Kidney glomerular epithelial cell (primary cell): ENCODE data around the gene METTL2A.
"Not testable (repeated sequence)": the region's sequence is repeated elsewhere in the genome, so short reads cannot be mapped to it uniquely, and the experiment has no call there.

ENCODE experiments used
- DNase-seq: peaks from one replicate; lab custom pipeline; 2025; lab: John Stamatoyannopoulos, UW

METTL2A gene, protein sequence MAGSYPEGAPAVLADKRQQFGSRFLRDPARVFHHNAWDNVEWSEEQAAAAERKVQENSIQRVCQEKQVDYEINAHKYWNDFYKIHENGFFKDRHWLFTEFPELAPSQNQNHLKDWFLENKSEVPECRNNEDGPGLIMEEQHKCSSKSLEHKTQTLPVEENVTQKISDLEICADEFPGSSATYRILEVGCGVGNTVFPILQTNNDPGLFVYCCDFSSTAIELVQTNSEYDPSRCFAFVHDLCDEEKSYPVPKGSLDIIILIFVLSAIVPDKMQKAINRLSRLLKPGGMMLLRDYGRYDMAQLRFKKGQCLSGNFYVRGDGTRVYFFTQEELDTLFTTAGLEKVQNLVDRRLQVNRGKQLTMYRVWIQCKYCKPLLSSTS

DNA sequence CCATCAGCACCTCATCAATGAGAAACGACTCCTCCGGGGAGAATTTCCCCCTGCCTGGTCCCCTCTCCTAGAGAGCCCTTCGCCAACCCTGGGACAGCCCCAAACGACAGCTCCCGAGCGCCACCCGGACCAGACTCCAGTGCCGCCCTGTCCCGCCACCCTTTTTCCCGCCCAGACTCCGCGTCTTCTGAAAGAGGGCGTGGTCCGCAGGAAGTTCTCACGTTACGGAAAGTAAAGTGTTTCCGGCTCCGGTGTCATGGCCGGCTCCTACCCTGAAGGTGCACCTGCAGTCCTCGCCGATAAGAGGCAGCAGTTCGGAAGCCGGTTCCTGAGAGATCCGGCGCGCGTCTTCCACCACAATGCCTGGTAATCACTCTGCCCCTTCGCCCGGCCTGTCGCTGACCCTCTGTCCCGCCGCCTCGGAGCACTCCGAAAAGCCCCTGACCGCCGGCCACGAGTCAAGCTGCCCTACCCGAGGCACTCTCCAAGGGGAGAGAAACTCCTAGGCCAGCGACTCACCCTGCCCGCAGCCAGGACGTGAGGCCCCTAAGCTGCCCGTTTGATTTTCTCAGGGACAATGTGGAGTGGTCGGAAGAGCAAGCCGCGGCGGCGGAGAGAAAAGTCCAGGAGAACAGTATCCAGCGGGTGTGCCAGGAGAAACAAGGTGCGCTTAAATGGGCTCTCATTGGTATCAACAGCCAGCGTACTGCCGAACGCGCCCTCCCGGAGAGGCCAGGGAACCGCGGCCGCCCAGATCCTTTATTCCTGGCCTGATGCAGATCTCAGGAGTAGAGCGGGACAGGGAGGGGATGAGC lies at the start of gene METTL2A:
Gene METTL2A (plus strand): TSS at position 251 of the 815 bp plus-strand sequence. CDS start 6 bp downstream, at position 257.
- peak; percentile 84 for DNase-seq

- no peak for DNase-seq
These were observed 43.4 kb upstream of the METTL2A start, which contains the start of gene EFCAB3 for GRCh38 chr17:62380253-62380652. Gene EFCAB3, plus strand, starts transcription at chr17:62380553. Its CDS starts 2,427 bp downstream, at chr17:62382980.

GRCh38 chr17:62381561-62381960 lies 42.1 kb upstream of the METTL2A start:
- no peak for DNase-seq

GRCh38 chr17:62388856-62389255 lies 34.8 kb upstream of the METTL2A start:
- DNase-seq, result no peak

- DNase-seq, result no peak
These were observed 30.8 kb upstream of the METTL2A start for GRCh38 chr17:62392908-62393307.

GRCh38 chr17:62398891-62399290 lies 24.8 kb upstream of the METTL2A start:
- no peak for DNase-seq

DNA sequence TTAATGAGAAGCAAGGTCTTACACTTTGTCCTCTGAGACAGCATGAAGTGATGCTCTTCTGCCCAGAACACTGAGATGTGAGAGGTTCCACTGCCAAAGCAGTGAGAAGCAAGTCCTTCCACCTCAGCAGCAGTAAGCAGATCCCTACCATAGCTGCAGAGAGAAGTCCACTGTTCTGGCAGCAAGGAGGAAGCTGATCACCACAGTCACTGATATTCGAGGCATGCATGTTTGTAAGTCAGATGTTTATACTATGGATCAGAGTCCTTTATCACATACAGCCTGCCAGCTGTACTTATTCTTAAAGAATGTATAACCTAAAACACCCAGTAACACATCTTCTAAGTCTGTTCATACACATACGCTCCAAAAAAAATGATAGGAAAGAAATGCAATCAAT lies 18.2 kb upstream of the METTL2A start:
- DNase-seq, result no peak

- not testable (repeated sequence) for DNase-seq
These were observed 10.6 kb upstream of the METTL2A start for GRCh38 chr17:62413090-62413489.

DNA sequence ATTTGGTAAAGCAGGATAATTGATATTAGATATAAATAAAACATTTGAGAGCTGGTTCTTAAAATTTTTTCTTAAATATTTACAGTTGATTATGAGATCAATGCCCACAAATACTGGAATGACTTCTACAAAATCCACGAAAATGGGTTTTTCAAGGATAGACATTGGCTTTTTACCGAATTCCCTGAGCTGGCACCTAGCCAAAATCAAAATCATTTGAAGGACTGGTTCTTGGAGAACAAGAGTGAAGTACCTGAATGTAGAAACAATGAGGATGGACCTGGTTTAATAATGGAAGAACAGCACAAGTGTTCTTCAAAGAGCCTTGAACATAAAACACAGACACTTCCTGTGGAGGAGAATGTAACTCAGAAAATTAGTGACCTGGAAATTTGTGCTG lies 2.5 kb downstream of the METTL2A start:
- DNase-seq, result not testable (repeated sequence)

- DNase-seq, result not testable (repeated sequence)
These were observed 11.6 kb downstream of the METTL2A start for GRCh38 chr17:62435251-62435650.

DNA sequence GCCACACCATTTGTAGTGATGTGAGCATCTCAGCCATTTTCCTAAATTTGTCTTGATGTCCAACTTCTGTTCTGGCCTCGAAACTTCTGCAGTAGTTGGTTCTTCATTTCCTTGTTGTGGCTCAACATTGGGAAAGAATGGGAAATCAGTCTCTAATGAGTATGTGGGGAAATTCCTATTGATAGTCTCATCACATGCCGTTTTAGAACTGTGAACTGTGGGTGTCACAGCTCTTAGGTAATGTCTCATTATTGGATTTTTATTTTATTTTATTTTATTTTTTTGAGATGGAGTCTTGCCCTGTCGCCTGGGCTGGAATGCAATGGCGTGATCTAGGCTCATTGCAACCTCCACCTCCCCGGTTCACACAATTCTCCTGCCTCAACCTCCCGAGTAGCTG lies 17.5 kb downstream of the METTL2A start:
- DNase-seq, result not testable (repeated sequence)

- no peak for DNase-seq
These were observed 20.4 kb downstream of the METTL2A start for GRCh38 chr17:62444063-62444462.

- not testable (repeated sequence) for DNase-seq
These were observed 22.1 kb downstream of the METTL2A start for GRCh38 chr17:62445791-62446190.

- not testable (repeated sequence) for DNase-seq
These were observed 28.5 kb downstream of the METTL2A start for GRCh38 chr17:62452195-62452594.

DNA sequence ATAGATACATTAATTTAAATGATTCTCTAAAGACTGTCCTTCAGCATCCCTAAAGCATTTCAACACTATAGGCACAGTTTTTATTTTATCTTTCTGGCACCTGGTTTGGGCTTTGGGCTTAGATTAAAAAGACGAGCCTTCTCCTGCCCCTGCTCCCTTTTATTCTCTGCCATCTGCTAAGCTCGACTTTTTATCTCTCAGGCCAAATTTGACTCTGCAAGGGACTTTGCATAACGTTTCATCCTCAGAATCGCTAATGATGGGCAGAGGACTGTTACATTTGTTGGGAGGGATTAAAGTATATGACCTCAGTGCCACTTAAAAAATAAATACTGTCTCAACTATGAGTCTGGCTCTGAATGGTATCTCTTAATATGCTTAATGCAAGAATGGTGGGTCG lies 29.3 kb downstream of the METTL2A start:
- DNase-seq, result not testable (repeated sequence)

DNA sequence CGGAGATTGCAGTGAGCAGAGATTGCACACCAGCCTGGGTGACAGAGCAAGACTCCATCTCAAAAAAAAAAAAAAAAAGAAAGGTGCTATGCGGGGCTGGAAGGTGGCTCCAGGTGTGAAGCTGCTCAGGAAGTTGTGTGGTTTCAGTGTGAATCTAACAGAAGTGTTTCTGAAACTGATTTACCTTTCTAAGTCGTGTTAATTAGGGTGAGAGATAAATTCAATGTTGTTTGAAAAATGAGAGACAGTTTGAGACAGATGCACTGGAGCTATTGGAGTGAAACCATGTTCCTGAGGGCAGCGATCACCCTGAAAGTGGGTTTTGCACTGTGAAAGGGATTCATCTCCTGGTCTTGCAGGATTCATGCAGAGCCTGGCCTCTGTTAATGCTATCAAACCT lies 30.0 kb downstream of the METTL2A start:
- not testable (repeated sequence) for DNase-seq

DNA sequence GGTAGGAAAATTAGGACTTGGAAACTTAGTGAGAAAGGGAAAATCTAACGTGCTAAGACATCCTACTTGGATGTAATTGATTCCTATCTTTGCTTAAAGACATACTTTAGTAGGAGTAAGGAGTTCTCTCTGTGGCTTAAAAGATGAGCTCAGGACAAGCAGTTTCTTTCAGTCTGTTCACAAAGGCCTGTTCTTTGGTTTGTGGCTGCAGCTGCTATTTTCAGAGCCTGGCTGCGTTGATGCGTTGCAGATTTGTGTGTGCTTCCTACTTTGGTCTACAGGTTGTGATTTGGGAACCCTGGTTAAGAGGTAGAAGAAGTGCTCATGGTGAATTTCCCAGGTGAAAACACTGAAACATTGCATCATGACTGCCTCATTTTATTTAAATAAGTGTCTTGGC lies 30.4 kb downstream of the METTL2A start:
- not testable (repeated sequence) for DNase-seq

GRCh38 chr17:62456016-62456415 lies 32.3 kb downstream of the METTL2A start:
- DNase-seq, result no peak

- not testable (repeated sequence) for DNase-seq
These were observed 34.8 kb downstream of the METTL2A start for GRCh38 chr17:62458483-62458882.

GRCh38 chr17:62464422-62464821 lies 40.7 kb downstream of the METTL2A start:
- DNase-seq, result not testable (repeated sequence)

DNA sequence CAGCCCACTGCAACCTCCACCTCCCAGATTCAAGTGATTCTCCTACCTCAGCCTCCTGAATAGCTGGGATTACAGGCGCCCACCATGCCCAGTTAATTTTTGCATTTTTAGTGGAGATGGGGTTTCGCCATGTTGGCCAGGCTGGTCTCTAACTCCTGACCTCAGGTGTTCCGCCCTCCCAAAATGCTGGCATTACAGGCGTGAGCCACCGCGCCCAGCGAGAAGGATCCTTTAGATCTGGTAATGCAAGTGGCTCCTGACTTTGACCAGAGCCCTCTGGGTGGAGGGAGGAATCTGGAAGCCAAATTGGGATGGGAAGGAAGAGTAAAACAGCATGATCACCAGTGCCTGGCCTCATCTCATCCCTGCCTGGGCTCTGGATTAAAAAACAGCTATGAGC lies 41.6 kb downstream of the METTL2A start:
- DNase-seq, result not testable (repeated sequence)

GRCh38 chr17:62470666-62471379 lies 47.1 kb downstream of the METTL2A start:
- peak; percentile 64 for DNase-seq
